Hematopoietic multipotent progenitor cell (in vitro differentiated cells): ENCODE data around the gene FARP2. TPM values are rescaled to one million over a fixed set of nuclear protein-coding genes. Genes with fewer than 3 reads are reported as not detected.
A peak's percentile ranks its signal among the peaks of the same experiment; 100 is the strongest.
"Not testable (repeated sequence)": the region's sequence is repeated elsewhere in the genome, so short reads cannot be mapped to it uniquely, and the experiment has no call there.

Experiments used
- DNase-seq, 3 donors: peaks; one replicate each; pipeline ENCODE4 v3.0.0-alpha.2; 2011 to 2015; ENCODE audit warnings: low read depth in 2 of 3, low spot score in 2 of 3
- total RNA-seq: library from RNA; depleted of rRNA; stranded (reverse); fragments of >200 nt; gene quantifications from one replicate; pipeline ENCODE4 v1.2.3, GENCODE V29; 2012

The FARP2 gene
- total RNA-seq, 1 donor = 14.3 TPM

DNA sequence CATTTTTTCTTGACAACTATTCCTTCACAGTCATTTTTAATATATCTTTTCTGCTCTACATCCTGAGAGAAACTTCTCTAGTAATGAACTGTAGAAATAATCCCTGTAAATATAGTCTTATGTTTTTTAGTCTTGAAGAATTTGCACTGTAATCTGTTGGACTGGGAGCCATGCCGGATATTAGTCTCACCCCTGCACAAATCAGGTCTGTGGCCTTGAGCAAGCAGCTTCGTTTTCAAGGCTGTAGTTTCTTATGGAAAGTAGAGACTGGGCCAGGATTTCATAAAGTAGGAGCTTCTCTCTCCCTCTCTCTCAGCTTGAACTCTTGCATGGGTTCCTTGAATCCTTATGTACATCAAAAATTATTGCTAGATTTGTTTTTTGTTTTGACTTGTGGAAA lies 8.7 kb downstream of the FARP2 start:
- DNase-seq = no peak

DNA sequence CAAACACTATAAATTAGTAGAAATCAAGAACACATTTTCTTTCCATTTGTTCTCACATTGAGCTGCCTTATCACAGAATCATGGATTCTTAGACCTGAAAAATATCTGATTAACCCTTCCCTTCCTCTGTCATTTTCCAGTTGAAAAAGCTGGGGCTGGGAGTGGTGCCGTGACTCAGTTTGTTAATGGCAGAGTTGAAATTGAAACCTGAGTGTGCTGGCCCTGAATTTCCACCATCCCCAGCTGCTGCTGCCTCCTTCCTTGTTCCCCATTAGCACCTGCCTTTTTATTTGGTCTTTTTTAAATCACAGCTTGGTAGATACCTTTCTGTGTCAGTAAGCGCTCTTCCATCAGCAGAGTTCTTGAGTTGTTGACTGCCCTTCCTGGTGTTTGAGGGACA lies 10.6 kb downstream of the FARP2 start:
- no peak for DNase-seq

DNA sequence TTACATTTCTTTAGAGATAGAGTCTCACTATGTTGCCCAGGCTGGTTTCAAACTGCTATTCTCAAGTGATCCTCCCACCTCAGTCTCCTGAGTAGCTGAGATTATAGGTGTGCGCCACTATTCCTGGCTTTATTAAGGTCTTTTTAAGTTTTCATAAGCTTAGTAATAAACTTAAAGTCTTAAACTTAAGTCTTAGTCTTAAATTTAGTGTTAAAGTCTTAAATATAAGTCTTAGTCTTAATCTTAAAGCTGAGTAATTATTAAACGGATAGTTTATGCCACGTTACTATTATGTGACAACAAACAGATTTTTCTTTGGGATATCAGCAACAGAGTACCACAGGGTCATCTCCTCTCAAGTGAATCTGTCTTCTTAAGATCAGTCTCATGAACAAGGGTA lies 12.6 kb downstream of the FARP2 start:
- DNase-seq = no peak

DNA sequence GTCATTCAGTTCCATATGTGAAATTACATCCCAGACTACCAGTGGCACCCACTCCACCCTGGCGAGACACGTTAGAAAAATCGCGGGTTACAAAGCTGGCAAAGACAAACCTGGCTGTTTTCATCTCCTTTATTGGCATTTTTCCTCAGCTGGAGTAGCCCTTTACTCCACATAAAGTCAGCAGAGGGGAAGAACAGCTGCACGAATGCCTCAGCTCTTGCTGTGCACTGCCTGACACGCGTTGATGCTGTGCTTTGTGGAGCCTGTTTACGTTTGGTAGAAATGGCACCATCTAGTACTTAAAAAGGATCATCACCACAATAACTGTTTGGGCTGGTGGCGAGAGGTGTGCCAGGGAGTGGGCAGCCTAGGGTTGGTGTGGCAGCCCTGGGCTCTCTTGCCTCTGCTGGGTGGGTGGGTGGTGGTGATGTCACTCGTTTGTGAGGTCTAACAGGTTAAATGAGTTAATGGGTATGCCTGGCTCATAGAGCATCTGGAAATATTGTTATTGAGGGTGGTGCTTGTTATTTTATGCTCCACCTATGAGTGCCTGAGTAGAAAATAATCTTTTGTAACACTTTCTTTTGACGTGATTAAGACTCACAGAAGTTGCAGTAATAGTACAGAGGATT lies 16.4 kb downstream of the FARP2 start:
- no peak for DNase-seq

DNA sequence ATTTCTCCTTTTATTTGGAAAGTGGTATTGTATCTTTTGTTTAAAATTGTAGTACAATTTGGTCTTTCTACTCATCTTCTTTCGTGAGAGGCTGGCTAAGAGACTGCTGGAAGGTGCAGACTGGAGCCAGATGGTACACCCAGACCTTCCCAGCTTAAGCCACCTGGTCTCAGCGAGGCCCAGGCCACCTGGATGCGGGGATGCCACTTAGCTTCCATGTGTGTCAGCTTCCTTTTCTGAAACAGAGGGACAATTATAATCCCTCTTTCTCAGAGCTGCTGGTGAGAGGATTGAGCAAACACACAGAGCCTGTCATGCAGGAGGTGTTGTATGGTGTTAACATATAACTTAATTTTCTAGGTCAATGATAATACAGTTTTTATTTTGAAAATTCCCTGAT lies 17.4 kb downstream of the FARP2 start:
- DNase-seq = no peak

DNA sequence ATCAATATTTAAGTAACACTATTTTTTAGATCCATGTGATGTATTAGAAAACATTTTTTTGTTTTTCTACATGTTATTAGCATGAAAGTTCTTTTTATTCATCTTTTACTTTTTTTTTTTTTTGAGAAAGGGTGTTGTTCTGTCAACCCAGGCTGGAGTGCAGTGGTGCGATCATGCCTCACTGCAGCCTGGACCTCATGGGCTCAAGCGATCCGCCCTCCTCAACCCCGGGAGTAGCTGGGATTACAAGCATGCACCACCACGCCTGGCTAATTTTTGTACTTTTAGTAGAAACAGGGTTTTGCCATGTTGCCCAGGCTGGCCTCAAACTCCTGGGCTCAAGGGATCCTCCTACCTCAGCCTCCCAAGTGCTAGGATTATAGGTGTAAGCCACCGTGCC lies 17.8 kb downstream of the FARP2 start:
- not testable (repeated sequence) for DNase-seq

DNA sequence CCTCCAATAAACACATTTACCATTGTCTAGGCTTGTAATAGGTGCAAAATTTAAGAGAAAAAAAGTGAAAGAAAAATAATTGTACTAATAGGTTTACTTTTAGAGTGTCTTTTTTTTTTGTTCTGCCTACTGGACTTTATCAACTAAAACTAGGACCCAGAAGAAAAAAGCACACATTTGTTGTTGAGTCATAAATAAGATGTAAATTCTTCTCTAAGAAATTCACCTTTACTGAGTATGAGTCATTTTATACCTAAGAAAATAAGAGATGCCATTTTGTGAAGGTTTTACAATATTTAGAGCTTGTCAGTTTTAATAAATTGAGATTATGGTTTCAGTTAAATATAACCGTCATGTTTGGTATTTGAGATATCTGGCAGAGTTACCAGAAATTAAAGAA lies 19.2 kb downstream of the FARP2 start:
- DNase-seq = no peak

DNA sequence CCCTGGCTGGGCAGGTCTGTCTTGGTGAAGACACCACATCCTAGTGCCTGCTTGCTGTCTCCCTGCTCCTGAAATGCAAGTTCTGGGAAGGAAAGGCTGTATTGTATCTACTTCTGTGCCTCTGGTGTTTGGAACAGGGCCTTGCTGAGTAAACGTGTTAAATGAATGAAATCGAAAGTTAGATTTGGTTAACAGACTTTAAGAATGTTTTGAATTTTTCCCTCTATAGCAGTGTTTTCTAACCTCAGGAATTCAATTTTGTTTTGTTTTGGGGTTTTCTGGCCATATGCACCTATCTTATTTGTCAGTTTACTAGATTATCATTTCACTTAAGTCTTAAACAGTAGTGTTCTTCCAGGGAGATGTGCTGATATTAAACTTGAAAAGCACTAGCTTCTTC lies 20.7 kb downstream of the FARP2 start:
- no peak for DNase-seq

DNA sequence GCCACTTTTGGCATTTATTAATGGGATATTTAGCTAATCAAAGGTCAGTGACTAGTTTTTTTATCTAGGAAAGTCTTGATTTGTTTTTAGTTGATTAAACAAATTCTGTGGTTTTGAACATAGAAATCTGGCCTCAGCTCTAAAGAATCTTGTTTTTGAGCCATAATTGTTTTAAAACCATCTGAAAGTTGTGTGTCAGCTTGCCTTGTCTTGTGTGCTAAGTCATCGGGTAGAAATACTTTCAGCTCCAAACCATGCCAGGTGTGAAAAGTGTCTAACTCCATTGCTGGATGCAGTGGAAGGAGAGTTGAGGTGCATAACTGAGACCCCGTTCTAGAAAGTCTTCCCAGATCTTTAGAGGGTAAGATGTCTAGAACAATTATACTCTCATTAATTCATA lies 22.7 kb downstream of the FARP2 start:
- DNase-seq = no peak

DNA sequence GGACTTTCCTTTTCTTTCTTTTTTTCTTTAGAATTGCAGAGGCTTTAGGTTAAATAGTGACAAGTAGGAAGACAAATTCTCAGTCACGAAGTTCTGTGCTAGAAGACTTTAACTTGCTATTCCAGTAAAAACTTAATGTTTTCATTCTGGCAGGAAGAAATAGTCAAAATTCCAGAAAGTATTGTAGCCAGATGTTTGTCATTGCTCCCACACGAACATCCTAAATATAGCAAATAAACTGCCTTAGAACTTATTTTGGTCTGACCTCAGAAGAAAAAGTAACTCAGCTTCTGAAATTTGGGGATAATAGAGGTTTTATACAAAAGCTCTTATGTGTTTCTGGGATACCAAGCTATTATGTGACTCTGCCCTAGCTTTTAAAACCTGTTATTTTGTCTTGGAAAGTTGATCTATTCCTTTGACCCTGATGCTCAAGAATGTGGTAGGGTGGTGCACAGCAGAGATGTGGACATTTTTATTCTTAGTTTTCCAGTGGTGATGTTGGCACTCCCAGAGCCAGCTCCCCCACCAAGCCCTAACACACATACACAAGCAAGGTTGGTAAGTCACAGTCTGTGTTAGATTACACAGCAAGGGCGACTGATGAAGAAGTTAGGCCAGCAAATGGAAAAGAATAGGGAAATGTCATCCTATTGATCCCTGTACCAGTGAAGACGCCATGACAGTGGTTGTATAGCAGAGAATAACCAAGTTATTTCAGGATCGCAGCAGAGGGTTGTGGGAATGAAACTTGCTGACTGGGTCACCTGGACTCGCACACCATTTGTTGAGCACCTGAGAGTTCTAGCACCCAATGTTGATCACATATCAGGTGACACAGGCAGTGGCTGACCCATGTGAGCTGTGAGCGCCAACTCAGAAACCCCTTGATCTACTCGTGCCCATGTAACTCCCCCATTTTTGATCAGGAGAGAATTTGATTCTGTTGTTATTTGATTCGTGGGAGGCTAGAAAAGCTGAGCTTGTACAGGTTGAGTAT lies 23.7 kb downstream of the FARP2 start:
- DNase-seq = no peak

DNA sequence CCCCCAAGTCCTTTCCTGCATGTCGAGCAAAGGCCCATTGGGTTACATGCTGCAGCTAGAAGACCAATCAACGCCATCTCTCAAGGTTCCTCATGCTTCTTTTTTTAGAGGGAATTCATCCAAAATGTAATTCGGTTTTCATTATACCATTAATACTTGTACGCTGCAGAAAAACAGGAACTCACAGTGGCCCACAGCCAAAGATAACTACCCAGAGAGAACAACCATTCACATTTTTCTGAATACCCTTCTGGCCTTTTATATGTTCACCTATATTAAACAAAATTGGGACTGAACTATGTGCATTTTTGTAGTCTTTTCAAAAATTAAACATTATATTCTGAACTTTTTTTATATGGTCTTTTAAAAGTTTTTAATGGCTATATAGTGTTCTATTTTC lies 25.8 kb downstream of the FARP2 start:
- DNase-seq = peak in 1 of 3 donors; percentile 52

DNA sequence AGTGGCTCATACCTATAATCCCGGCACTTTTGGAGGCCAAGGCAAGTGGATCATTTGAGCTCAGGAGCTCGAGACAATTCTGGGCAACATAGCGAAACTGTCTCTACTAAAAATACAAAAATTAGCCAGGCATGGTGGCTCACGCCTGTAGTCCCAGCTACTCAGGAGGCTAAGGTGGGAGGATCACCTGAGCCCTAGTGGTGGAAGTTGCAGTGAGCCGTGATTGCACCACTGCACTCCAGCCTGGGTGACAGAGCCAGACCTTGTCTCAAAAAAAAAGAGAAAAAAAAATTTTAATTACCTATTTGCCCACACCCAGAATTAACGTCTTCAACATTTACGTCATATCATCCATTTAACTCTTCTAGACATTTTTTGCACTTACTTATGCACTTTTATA lies 29.4 kb downstream of the FARP2 start:
- DNase-seq = not testable (repeated sequence)

DNA sequence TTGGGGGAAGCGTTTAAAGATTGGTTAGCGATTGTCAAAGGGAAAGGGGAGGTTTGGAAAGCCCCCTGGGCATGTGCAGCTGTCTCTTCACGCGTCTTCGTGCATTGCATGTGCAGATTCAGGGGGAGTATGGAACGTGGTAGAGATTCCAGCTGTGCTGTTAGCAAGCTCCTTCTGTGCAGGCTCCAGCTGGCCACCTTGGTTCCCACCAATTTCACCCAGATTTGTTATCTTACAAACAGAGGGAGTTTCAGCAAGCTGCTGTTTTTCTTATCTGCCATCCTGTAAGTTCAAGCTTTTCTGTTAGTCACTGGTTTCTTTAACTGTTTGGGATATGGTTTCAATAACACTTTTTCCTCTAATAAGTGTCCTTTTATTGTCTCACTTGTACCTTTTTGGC lies 30.4 kb downstream of the FARP2 start:
- DNase-seq = no peak

DNA sequence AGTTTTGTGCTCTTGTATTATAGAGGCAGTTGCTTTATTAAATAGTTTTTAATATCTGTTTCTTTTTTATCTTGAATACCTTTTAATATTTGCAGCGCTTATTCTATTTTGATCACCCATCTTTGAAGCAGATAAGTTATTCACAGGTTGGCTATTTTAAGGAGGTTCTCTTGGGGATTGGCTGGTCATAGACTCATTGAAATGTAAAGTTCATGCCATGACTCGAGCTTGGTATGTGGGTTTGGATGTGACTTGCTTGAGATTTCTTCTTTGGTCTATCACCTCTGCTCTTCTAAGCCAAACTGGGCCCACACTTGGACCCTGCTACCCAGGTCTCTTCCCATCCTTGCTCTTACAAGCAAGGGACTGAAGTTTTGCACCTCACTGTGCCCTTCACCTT lies 33.6 kb downstream of the FARP2 start:
- no peak for DNase-seq

DNA sequence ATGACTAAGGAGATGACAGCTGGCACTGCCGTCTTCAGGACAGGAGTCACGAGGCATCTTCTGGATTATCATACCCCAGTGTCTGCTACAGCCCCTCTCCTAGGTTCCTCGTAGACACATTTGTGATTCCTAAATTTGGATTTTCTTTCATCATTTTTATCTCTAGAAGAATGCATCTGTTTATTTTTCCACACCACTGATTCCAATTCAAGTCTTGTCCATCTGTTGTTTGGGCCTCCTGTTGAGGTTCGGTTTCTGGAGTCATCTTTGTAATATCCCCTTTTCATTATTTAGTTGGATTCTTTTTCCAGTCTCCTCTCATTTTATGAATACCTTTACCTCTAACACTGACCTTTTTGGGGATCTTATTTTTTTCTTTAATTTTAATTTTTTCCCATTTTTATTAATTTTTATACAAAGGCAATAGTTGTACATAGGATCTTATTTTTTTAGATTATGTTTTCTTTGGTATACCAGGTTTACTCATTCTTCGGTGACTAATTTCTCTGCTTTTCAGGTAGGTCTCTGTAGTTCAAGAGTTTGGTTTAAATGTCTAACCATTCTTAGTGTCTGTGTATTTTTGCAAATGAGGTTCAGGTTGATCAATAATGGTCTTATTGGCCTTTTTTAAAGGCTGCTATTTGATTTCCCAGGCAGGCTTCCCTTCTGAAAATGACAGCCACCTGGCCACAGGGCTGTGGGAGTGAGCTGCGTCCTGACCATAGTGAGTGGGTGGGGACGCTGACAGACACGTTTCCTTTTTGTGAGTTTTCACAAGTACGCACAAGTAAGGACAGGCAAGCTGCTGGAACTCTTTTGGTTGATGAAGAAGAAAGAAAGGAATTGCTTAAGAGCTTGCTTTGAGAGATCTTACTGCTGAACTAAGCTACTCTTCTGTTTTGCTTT lies 34.5 kb downstream of the FARP2 start:
- DNase-seq = no peak

DNA sequence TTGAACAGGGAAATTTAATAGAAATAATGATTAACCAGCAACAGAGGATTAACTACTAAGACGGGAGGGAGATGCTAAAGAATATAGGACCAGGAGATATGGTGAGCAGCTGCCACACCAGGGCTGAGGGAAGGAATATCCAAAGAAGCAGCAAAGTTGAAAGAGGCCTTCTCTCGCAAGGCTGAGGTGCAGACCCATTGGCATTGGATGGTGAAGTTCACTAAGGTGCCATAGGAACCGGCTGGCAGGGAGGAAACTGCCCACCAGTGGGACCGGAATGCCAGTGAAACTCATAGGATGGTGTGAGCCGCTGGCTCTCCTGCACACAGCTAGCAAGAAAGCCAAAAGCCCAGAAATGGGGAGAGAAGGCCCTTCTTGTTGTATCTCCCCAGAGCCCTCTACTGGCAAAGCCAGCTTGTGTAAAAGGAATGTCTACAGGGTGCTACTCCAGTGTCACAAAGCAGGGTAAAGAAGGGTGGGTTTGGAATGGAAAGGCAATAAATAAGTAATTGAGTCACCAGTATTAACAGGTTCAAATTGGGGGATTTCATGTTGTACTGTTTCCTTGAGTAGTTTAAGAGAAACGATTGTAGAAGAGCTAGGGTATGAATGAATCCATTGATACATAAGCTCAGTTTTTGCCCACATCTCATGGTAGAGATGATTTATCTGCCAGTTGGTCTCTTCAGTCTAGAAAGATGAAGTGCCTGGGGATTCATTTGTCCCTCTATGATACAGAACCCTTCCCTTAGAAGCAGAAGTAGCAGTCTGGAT lies 36.0 kb downstream of the FARP2 start:
- DNase-seq = peak in 2 of 3 donors; percentile 25 to 56

DNA sequence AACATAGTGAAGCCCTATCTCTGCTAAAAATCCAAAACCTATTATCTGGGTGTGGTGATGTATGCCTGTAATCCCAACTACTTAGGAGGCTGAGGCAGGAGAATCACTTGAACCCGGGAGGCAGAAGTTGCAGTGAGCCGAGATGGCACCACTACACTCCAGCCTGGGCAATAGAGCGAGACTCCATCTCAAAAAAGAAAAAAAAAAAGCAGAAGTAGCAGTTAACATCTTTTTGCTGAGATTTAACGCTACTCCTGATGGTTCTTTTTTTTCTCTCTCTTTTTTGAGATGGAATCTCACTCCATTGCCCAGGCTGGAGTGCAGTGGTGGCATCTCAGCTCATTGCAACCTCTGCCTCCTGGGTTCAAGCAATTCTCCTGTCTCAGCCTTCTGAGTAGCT lies 36.7 kb downstream of the FARP2 start:
- not testable (repeated sequence) for DNase-seq

DNA sequence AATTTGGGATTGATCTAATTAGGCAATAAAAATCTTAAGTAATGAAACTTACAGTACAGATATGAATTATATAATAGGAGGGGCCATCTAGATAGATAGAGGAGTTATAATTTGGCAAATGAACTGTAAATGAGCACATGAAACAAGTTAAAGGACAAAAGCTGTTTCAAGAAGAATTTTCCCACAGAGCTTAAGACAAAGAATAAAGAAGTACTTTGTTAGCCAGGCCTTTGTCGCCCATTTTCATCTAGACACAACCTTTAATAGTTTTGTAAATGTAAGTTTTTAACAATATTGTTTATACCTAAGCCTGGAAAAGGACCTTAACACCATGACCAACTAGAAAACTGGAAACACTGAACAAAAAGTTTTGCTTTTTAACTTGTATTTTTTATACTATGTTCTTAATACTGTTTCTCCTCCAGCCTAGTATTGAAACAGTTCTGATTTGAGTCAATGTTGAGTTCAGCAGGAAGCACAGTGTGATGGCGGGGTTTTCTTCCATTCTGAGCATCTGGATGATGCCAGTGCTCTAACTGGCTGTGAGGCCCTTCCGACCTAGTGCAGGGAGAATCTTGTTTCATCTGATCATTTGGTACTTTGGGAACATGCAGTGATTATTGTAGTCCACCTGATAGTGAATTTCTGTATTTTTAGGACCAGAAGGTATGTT lies 37.6 kb downstream of the FARP2 start:
- DNase-seq = no peak

DNA sequence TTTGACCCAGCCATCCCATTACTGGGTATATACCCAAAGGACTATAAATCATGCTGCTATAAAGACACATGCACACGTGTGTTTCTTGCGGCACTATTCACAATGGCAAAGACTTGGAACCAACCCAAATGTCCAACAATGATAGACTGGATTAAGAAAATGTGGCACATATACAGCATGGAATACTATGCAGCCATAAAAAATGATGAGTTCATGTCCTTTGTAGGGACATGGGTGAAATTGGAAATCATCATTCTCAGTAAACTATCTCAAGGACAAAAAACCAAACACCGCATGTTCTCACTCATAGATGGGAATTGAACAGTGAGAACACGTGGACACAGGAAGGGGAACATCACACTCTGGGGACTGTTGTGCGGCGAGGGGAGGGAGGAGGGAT lies 40.7 kb downstream of the FARP2 start:
- not testable (repeated sequence) for DNase-seq
